Measurements from ENCODE around the gene NEURL4. TPM values are rescaled to one million over a fixed set of nuclear protein-coding genes. Genes with fewer than 3 reads are reported as not detected.

The NEURL4 gene
- total and polyA plus RNA-seq, 4 experiments from 2014 or later, result 0.97 to 81.6 (median 38.1) TPM

Other genes starting within 250 kb of the NEURL4 start
Only the 30 nearest of the 34 such genes appear.
- not detected for gene ASGR2, start 214.5 kb downstream of the NEURL4 start, total RNA-seq
- not detected for gene ASGR2, start 214.5 kb downstream of the NEURL4 start, polyA plus RNA-seq
- not detected for gene ASGR1, start 150.0 kb downstream of the NEURL4 start, total RNA-seq
- gene ASGR1, start 150.0 kb downstream of the NEURL4 start, polyA plus RNA-seq, result not detected
- 1 to 10 TPM; 7.2 to 7.6 TPM for gene DLG4, start 109.5 kb downstream of the NEURL4 start, total RNA-seq
- under 1 TPM; 0.44 to 0.50 TPM for gene DLG4, start 109.5 kb downstream of the NEURL4 start, polyA plus RNA-seq
- gene ACADVL, start 109.4 kb downstream of the NEURL4 start, total RNA-seq, result 100 to 1,000 TPM; 340 to 342 TPM
- 100 to 1,000 TPM; 110 to 118 TPM for gene ACADVL, start 109.4 kb downstream of the NEURL4 start, polyA plus RNA-seq
- gene DVL2, start 94.8 kb downstream of the NEURL4 start, total RNA-seq, result 10 to 100 TPM; 75.1 to 76.8 TPM
- gene DVL2, start 94.8 kb downstream of the NEURL4 start, polyA plus RNA-seq, result 10 to 100 TPM; 22.0 to 23.7 TPM
- gene PHF23, start 89.9 kb downstream of the NEURL4 start, total RNA-seq, result 10 to 100 TPM; 45.8 to 55.8 TPM
- gene PHF23, start 89.9 kb downstream of the NEURL4 start, polyA plus RNA-seq, result 10 to 100 TPM; 11.4 to 29.8 TPM
- gene GABARAP, start 86.9 kb downstream of the NEURL4 start, total RNA-seq, result 100 to 1,000 TPM; 324 to 327 TPM
- gene GABARAP, start 86.9 kb downstream of the NEURL4 start, polyA plus RNA-seq, result 100 to 1,000 TPM; 741 to 896 TPM
- 100 to 1,000 TPM; 145 to 157 TPM for gene CTDNEP1, start 77.6 kb downstream of the NEURL4 start, total RNA-seq
- 10 to 100 TPM; 42.4 to 59.1 TPM for gene CTDNEP1, start 77.6 kb downstream of the NEURL4 start, polyA plus RNA-seq
- gene ELP5, start 77.1 kb downstream of the NEURL4 start, total RNA-seq, result 10 to 100 TPM; 29.8 to 30.9 TPM
- 10 to 100 TPM; 68.0 to 71.3 TPM for gene ELP5, start 77.1 kb downstream of the NEURL4 start, polyA plus RNA-seq
- 1 to 10 TPM in 1 of 2 experiments, under 1 TPM in 1; 0.39 to 1.0 TPM for gene CLDN7, start 66.9 kb downstream of the NEURL4 start, total RNA-seq
- gene CLDN7, start 66.9 kb downstream of the NEURL4 start, polyA plus RNA-seq, result 1 to 10 TPM; 1.0 to 3.1 TPM
- gene SLC2A4, start 47.6 kb downstream of the NEURL4 start, total RNA-seq, result not detected
- not detected for gene SLC2A4, start 47.6 kb downstream of the NEURL4 start, polyA plus RNA-seq
- gene YBX2, start 34.7 kb downstream of the NEURL4 start, total RNA-seq, result under 1 TPM; 0.26 to 0.39 TPM
- gene YBX2, start 34.7 kb downstream of the NEURL4 start, polyA plus RNA-seq, result not detected
- gene EIF5A, start 21.7 kb downstream of the NEURL4 start, total RNA-seq, result 100 to 1,000 TPM; 240 to 244 TPM
- gene EIF5A, start 21.7 kb downstream of the NEURL4 start, polyA plus RNA-seq, result 100 to 1,000 TPM; 230 to 850 TPM
- gene GPS2, start 14.0 kb downstream of the NEURL4 start, total RNA-seq, result 100 to 1,000 TPM; 127 to 132 TPM
- gene GPS2, start 14.0 kb downstream of the NEURL4 start, polyA plus RNA-seq, result 100 to 1,000 TPM; 101 to 120 TPM
- gene ACAP1, start 7.2 kb upstream of the NEURL4 start, total RNA-seq, result 100 to 1,000 TPM; 507 to 516 TPM
- gene ACAP1, start 7.2 kb upstream of the NEURL4 start, polyA plus RNA-seq, result 100 to 1,000 TPM; 261 to 264 TPM
- 1 to 10 TPM; 3.5 to 4.3 TPM for gene KCTD11, start 22.8 kb upstream of the NEURL4 start, total RNA-seq
- gene KCTD11, start 22.8 kb upstream of the NEURL4 start, polyA plus RNA-seq, result 1 to 10 TPM in 1 of 2 donors, under 1 TPM in 1; 0.33 to 1.8 TPM
- gene TMEM95, start 25.8 kb upstream of the NEURL4 start, total RNA-seq, result not detected
- not detected for gene TMEM95, start 25.8 kb upstream of the NEURL4 start, polyA plus RNA-seq
- 10 to 100 TPM; 13.8 to 15.9 TPM for gene TNK1, start 51.8 kb upstream of the NEURL4 start, total RNA-seq
- 1 to 10 TPM; 1.7 to 2.1 TPM for gene TNK1, start 51.8 kb upstream of the NEURL4 start, polyA plus RNA-seq
- gene PLSCR3, start 65.2 kb upstream of the NEURL4 start, total RNA-seq, result 10 to 100 TPM; 90.3 to 91.9 TPM
- gene PLSCR3, start 65.2 kb upstream of the NEURL4 start, polyA plus RNA-seq, result 100 to 1,000 TPM; 174 to 242 TPM
- 10 to 100 TPM; 35.4 to 38.3 TPM for gene TMEM256, start 74.8 kb upstream of the NEURL4 start, total RNA-seq
- gene TMEM256, start 74.8 kb upstream of the NEURL4 start, polyA plus RNA-seq, result 10 to 100 TPM; 49.9 to 51.1 TPM
- 1 to 10 TPM; 8.8 to 9.8 TPM for gene NLGN2, start 78.5 kb upstream of the NEURL4 start, total RNA-seq
- under 1 TPM in 1 of 2 donors, not detected in 1; 0.08 TPM for gene NLGN2, start 78.5 kb upstream of the NEURL4 start, polyA plus RNA-seq
- gene SPEM1, start 91.0 kb upstream of the NEURL4 start, total RNA-seq, result not detected
- not detected for gene SPEM1, start 91.0 kb upstream of the NEURL4 start, polyA plus RNA-seq
- not detected for gene SPEM2, start 96.3 kb upstream of the NEURL4 start, total RNA-seq
- gene SPEM2, start 96.3 kb upstream of the NEURL4 start, polyA plus RNA-seq, result not detected
- gene SPEM3, start 99.5 kb upstream of the NEURL4 start, total RNA-seq, result not detected
- not detected for gene SPEM3, start 99.5 kb upstream of the NEURL4 start, polyA plus RNA-seq
- gene TMEM102, start 106.1 kb upstream of the NEURL4 start, total RNA-seq, result 10 to 100 TPM; 20.8 to 21.8 TPM
- 10 to 100 TPM; 14.6 to 29.2 TPM for gene TMEM102, start 106.1 kb upstream of the NEURL4 start, polyA plus RNA-seq
- gene FGF11, start 110.2 kb upstream of the NEURL4 start, total RNA-seq, result 1 to 10 TPM; 2.7 to 3.3 TPM
- under 1 TPM in 1 of 2 donors, not detected in 1; 0.14 TPM for gene FGF11, start 110.2 kb upstream of the NEURL4 start, polyA plus RNA-seq
- gene CHRNB1, start 115.7 kb upstream of the NEURL4 start, total RNA-seq, result 1 to 10 TPM; 9.1 to 9.5 TPM
- gene CHRNB1, start 115.7 kb upstream of the NEURL4 start, polyA plus RNA-seq, result 10 to 100 TPM; 24.1 to 29.2 TPM
- gene ZBTB4, start 150.3 kb upstream of the NEURL4 start, total RNA-seq, result 10 to 100 TPM; 75.2 to 75.7 TPM
- 10 to 100 TPM in 1 of 2 donors, 1 to 10 TPM in 1; 4.6 to 21.2 TPM for gene ZBTB4, start 150.3 kb upstream of the NEURL4 start, polyA plus RNA-seq
- gene SLC35G6, start 152.1 kb upstream of the NEURL4 start, total RNA-seq, result not detected
- gene SLC35G6, start 152.1 kb upstream of the NEURL4 start, polyA plus RNA-seq, result not detected
- gene POLR2A, start 155.0 kb upstream of the NEURL4 start, total RNA-seq, result 100 to 1,000 TPM; 178 to 191 TPM
- 10 to 100 TPM in 1 of 2 donors, 1 to 10 TPM in 1; 8.6 to 76.2 TPM for gene POLR2A, start 155.0 kb upstream of the NEURL4 start, polyA plus RNA-seq

All from CD4-positive, alpha-beta memory T cell (primary cell).